GM19468 (cell line): ENCODE results near the gene BHMT2.

Experiments
- ATAC-seq: cut with Tn5 transposase; IDR thresholded peaks from one replicate; pipeline ENCODE4 v1.9.1; 2021; ENCODE audit warnings: mild to moderate bottlenecking, moderate library complexity, moderate number of reproducible peaks; ENCODE audit not compliant: unreplicated experiment; ENCODE audit errors: extremely low read depth

BHMT2 gene

DNA sequence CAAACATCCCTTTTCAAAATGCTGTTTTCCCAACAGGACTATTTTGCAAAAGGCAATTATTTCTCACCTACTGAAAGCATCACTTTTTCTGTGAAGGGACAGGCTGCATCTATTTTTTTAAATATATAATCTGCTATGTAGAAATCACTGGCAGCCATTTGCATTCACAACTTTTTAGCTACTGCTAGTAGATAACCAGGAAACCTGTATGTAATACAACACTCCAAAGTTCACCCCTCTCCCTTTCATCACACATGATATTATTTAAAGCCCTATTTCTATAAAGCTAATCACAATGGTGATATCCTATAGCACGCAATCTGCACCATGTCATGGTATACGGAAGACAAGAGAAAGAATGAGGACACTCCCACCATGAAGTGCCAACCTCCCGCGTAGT, 9.9 kb upstream of the BHMT2 start:
- no peak for ATAC-seq

DNA sequence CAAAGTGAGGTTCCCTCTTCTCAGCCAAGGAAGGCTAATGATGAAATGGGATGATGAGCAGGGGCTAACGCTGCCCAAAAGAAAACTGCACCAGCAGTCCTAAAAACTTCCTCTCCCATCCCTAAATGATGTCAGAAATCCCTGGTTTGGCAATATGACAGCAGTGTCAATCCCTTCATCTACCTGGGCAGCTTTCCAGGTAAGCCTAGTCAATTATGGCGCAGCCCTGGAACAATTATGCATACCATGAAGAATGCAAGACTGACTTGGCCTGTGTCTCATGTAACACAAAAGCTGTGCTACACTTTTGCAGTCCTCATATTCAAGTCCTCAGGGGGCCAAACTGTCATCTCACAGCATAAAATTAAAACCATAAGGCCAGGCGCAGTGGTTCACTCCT, 7.1 kb upstream of the BHMT2 start:
- ATAC-seq, result no peak

DNA sequence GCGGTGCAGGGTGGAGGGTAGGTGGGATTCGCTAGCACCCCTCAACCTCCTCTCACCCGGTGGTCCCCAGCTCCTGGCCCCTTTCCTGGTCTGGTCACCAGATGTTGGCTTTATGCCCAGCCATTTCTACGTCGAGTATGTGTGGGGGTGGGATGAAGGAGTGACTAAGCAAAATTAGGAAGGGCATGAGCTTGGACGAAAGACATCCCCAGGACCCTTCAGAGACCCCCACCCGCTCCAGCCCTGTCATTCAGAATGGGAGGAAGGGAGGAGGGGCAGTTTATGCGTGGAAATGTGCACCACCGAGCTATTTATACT, 742 bp downstream of the BHMT2 start:
- ATAC-seq, result no peak

DNA sequence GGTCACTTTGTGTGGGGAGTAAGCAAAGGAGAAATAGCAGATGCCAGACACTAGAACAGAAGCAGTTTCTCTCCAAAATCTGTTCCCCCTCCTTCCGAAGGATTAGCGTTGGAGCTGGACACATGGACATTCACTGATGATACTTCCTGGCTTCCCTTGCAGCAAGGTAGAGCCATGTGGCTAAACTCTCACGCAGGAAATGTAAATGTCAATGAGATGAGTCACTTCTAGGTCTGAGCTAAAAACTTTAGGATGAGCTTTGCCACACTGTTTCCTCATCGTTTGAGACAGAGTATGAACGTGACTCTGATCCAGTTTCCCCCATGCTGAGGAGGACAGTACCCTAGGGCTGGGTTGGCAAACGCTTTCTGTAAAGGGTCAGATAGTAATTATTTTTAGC, 5.1 kb downstream of the BHMT2 start:
- ATAC-seq, result no peak

DNA sequence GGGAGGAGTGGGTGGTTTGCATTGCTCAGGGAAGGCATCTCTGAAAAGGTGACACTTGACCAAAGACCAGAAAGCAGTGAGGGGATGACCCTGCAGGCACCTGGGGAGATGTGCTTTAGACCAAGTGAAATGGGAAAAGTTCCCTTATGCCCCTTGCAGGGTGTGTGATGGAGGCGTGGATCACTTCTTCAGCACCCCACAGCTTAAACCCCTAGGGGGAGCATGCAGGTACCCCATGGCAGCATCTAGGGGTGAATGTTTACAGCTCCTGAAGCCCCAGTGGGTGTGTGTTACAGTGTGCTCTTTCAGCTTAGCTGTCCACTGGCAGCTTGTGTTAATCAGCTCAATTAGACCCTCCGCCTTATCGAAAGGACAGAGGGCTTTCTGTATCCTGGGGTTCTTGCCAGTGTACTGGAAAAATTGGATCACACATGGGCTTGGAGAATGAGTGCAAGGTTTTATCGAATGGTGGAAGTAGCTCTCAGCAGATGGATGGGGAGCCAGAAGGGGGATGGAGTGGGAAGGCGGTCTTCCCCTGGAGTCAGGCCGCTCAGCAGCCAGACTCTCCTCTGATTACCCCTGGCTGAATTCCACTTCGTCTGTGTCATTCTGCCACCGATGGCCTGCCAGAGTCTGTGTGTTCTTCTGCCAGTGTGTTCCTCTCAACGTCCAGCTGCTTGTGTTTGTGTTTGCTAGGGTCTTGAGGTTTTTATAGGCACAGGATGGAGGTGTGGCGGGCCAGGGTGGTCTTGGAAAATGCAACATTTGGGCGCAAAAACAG, 6.3 kb downstream of the BHMT2 start:
- no peak for ATAC-seq

DNA sequence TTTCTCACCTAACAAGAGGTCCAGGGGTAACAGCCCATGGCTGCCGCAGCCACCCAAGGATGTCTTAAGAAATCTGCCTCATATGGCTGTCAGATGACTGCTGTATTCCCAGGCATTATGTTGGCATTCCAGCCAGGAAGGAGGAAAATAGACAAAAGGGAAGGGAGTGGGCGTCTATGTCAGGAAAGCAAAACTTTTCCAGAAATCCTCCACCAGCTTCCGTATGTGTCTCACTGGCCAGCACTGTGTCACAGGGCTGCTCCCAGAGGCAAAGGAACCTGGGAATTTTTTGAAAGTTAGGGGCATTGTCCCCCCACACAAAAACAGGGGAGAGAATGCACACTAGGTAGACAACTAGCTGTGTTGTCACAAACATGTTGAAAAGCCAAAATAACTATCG, 7.3 kb downstream of the BHMT2 start:
- no peak for ATAC-seq

DNA sequence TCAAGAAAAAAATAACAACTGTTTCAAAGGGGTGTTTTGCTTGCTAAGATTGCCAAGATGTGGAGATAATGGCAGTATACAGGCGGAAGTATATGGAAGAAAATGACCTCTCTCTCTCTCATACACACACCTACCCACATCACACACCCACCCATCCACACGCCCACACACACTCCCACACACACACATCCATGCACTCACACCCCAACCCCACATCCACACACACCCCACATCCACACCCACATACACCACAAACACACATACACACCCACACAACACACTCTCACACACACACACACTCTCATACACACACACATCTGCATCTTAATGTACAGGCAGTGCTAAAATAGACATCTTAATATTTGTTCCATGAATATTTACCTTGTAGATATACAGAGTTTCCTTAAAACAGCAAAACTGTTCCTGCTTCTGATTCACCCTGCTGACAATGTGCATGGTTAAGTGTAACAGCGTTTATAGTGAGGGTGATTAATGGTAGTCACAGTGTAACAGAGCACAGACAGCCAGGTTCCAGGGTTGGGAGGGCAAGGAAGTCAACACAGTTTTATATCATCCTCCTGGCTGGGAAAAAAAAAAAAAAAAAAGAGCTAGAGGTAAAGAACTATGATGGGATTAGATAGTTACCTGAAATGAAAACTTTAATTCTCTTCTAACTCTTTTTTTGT, 8.3 kb downstream of the BHMT2 start:
- no peak for ATAC-seq

DNA sequence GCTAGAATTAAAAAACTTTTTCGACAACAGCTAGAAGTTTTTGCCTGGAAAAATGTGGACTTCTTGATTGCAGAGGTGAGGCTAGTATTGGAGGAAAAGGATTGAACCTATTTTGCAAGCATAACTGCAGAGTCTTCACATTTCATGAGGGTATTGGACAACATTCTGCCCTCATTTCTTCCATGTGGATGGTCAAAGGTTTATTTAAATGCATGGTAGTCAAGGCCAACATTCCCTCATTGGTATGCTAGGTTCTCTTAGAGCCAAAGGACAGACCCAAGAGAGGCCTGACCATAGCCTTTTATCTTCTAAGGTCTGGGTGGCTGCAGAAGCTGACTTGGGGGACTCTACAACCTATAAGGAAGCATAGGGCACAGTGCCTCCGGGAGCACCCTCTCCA, 11.2 kb downstream of the BHMT2 start:
- ATAC-seq, result no peak

DNA sequence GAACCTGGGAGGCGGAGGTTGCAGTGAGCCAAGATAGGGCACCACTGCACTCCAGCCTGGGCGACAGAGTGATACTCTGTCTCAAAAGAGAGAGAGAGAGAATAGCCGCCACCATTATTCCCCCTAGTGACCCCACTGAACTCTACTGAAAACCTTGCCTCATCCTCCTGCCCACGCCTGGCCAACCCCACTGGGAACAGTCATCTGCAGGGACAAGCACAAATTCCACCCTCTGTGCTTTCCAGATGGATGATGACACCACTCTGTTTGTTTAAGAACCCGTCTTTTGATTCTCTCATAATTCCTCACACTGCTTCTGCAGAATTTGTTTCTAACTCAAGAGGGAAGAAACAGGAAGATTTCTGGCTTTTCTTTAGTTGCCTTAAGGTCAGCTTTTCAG, 12.2 kb downstream of the BHMT2 start:
- no peak for ATAC-seq

DNA sequence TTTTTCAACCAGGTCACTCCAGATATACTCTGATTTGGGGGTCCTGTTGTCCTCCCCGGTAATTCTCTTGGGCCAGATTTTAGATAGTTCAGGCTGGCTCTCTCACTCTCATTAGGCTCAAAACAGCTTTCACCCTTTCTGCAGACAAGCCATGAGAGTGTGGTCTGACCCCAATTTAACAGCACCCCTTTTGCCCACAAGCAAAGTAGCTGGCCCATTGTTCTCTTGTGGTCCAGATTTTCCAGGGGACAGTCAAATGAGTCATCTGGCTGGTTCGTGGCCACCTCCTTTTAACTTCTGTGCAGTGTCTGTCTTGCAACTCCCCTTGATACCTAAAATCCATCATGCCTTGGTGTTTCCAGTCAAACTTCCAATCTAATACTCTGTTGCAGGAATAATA, 16.5 kb downstream of the BHMT2 start:
- ATAC-seq, result peak; percentile 9

DNA sequence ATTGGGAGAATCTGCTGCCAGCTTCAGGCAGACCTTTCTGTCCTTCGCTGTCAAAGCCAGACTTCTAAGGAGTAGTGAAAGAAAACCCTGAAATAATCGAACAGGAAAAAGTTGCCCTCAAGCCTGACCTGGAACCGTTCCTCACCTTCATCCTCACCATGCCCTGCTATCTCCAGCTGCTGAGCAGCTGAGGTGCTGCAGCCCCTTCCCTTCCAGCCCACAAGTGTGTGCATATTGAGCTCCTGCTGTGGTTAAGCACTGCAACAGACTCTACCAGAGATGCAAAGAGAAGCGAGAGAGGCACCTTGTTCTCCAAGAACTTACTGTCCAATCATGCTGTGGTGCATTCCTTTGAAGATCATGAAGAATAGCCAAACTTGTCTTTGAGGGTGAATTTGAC, 18.9 kb downstream of the BHMT2 start:
- ATAC-seq, result no peak

DNA sequence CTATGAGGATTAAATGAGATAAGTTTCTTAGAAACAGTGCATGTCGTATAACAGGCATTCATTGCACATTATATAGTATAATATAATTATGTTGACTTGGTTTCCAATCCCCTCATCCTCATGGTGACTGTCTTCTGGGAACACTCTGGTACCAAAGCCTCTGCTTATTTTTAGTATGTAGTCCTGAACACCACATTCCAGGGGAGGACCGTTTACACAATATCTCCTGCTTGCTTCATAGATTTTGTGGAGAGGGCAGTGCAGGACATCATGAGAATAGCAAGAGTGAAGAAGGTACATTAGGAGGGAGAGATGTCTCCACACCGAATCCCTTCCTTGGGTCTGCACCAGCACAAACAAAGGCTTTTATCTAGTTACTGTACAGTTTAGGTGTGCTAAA, 21.5 kb downstream of the BHMT2 start:
- ATAC-seq, result no peak

DNA sequence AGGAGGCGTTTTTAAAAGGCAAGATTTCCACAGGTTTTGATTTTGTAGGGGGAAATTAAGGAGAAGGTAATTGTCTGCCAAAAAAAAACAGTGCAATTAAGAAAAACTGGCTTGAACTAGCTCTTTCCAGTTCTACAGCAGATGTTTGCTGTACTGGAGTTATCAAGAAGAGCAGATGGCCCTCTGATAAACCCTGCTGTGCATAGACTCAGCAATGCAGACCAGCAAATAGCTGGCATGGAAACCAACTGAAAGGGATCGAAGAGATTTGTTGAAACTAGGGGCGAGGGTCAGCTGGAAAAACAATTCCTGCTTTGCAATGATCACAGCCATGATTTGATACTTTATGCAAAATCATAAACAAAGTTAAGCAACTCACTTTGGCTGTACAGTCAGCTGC, 24.2 kb downstream of the BHMT2 start:
- no peak for ATAC-seq

DNA sequence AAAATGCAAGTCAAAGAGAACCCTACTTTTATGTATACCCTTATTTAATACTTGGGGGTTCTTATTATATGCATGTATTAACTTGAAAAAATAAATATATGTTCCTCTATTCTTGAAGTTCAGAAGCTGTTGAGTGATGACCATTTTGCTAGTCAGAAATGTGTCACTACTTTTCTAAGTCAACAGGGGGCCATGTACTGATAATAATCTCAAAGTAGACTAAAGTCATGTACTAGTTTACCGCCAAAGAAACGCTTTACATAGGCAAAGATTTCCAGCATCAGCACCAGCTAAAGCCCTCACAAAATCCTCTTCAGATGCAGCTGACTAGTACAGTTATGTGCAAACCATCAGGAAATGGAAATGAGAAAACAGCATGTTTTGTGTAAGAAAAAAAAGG, 36.3 kb downstream of the BHMT2 start:
- ATAC-seq, result no peak

DNA sequence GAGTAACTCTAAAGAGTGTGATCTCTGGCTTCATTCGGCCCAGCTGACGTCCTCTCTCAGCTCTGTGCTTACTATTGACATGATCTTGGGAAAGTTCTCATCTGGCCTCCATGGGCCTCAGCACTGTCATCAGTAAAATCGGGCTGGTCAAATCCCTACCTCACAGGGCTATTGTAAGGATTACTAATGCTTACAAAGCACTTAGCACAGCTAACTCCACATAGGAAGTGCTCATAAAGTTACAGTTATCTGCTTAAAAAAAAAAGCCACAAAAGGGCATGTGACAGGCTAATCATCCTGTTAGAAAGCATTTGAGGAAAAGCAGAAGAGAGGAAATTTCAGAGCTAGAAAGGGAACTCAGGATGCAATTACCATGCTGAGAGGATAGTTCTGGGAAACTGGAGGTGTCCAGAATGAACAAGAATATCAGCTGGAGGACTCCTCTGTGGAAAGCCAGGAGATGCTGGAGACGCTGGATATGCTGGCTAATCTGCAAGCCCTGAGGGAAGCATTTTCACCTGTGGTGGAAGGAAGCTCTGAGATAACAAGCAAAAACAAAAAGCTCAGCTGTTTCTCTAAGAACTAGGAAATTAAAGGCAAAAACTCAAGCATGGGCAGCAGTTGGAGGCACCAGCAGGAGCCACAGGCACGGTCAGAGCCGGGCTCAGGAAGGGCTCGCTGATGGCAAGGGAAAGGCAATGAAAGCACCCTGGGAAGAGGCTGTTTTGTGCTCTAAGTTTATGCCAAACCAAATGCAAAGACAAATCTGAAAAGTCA, 37.6 kb downstream of the BHMT2 start:
- no peak for ATAC-seq

DNA sequence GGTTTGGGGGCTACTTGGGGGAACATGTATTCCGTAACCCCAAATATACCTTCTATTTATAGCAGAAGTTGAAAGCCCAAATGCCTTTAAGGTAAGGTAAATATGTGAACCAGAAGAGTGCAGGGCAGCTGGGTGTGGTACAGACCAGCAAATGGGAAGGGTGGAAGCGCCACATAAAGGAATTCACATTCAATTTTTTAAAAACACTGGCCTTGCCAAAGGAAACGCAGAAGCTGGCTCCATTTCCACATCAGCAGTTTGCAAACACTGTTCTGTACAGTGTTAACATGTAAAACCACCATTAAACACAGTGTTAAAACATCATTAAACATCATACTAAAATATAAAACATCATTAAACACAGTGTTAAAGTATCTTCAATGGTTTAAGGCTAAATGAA, 38.5 kb downstream of the BHMT2 start:
- ATAC-seq, result no peak

DNA sequence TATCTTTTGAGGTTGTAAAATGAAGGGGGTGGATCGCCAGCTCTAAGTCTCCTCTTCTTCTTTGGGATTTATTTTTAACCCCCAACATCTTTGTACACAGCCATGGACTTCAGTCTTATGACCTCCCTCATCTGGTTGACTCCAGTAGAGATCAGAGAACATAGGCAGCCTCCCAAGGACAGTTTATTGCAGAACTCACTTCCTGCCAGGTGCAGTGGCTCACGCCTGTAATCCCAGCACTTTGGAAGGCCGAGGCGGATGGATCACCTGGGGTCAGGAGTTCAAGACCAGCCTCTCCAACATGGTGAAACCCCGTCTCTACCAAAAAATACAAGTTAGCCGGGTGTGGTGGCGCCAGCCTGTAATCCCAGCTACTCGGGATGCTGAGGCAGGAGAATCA, 39.2 kb downstream of the BHMT2 start:
- no peak for ATAC-seq

DNA sequence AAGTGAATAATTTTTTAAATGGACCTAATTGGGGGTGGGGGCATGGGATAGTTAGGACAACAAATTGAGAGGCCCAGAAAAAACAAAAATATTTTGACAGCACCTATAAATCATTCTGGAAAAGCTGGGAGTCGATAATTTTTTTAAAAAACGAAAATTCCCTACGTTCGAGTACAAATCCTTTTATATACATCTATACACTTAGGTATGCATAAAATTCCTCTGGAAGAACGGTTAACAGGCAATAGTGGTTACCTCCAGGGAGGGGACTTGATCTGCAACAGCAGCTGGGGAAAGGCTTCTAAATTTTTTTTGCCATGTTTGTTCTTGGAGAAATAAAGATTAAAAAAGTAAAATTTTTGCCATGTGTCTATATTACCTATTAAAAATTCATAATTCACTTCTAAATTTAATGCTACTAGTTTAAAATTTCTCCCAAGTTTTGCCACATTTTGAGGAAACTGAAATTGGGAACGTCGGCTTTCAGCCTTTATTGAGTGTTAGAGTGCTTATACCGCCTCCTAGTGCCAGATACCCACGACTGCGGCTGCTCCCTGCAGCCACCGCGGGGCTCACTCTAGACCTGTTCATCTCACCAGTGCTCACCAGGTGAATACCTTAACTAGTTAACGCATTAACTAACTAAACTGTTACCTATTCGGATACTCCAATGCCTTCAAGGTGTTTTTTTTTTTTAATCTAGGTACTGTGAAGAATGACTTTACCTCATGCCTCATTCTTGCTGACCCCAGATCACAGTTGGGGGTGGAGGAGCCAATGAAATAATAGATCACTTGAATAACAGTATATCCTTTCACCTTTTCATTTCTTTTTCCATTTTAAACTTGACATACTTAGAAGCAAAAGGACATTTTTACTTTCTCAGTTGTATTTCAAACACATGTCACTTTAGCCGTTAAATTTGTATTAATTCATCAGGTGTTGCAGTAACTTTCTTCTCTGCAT, 40.2 kb downstream of the BHMT2 start:
- no peak for ATAC-seq

DNA sequence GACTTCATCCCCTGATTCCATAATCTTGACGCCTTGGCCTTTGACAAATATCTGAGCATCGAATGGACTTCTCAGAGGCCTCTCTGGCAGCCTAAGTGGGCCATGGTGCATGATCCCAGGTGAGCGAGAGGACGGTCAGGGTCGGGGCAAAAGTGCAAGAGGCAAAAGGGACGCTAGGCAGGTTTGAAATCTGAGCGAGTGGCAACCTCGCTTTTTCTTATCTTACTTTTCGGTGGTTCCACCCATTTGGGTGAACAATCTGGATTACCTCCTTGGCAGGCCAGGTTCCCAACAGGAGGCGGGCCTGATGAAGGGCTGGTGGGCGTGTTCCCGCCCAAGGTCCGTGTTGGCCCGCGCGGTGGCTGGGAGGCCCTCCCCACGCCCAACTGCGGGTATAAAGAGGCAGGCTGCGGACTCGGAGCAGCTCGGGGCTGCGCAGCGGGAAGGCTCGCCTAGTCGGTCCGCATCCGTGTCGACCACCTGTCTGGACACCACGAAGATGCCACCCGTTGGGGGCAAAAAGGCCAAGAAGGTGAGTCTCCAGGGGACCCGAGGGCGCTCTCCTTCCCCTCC, 41.9 kb downstream of the BHMT2 start, which contains the start of gene BHMT:
BHMT (plus strand) TSS at position 423 of the 573 bp plus-strand sequence; CDS start at position 500, 77 bp downstream.
- ATAC-seq, result no peak
